ENCODE results near the gene ZNF792. TPM values are rescaled to one million over a fixed set of nuclear protein-coding genes. Genes with fewer than 3 reads are reported as not detected.
"Not testable (repeated sequence)": the region's sequence is repeated elsewhere in the genome, so short reads cannot be mapped to it uniquely, and the experiment has no call there.

ZNF792 gene
- total RNA-seq, 1 donor from 2014 or later, result 3.2 TPM

GRCh38 chr19:34936184-34936583 lies 27.8 kb downstream of the ZNF792 start:
- no peak for TF ChIP-seq CTCF (IDR thresholded peaks at IDR 0.05)
- no peak overlapping the region for H3K27ac Mint-ChIP-seq (ENCODE audit: unreplicated experiment)
- no peak for DNase-seq (ENCODE audit: low spot score)
- peaks cover 42% of the 10 kb centered on the region for H3K36me3 Mint-ChIP-seq (ENCODE audit: low read depth)
- no peaks in the 10 kb centered on the region for H3K4me1 Mint-ChIP-seq (ENCODE audit: low read depth)
- H3K4me3 Mint-ChIP-seq (ENCODE audit: unreplicated experiment), result no peak overlapping the region
- H3K9me3 Mint-ChIP-seq (ENCODE audit: low read depth), result peaks cover 15% of the 10 kb centered on the region
- H3K27me3 Mint-ChIP-seq (ENCODE audit: low read depth), result no peaks in the 10 kb centered on the region

GRCh38 chr19:34932494-34932893 lies 31.5 kb downstream of the ZNF792 start:
- TF ChIP-seq CTCF (IDR thresholded peaks at IDR 0.05), result no peak
- no peak for DNase-seq (ENCODE audit: low spot score)
- Mint-ChIP-seq H3K36me3 (ENCODE audit: low read depth) (peaks cover 30% of the 10 kb centered on the region), H3K4me3 (ENCODE audit: unreplicated experiment) (no peak overlapping the region), H3K9me3 (ENCODE audit: low read depth) (peaks cover 5% of the 10 kb centered on the region), H3K27ac (ENCODE audit: unreplicated experiment) (no peak overlapping the region), H3K27me3 (ENCODE audit: low read depth) (no peaks in the 10 kb centered on the region), H3K4me1 (ENCODE audit: low read depth) (peaks cover 5% of the 10 kb centered on the region)

GRCh38 chr19:34926685-34927375 lies 37.2 kb downstream of the ZNF792 start, which contains the start of gene ZNF30:
TSS of gene ZNF30 (plus strand) at chr19:34926903. CDS start at chr19:34929948, 3,045 bp downstream.
- Mint-ChIP-seq H3K9me3 (ENCODE audit: low read depth) (peaks cover 6% of the 10 kb centered on the region), H3K27ac (ENCODE audit: unreplicated experiment) (peak within 1 kb of the TSS; percentile 93), H3K36me3 (ENCODE audit: low read depth) (peaks cover 6% of the 10 kb centered on the region), H3K4me3 (ENCODE audit: unreplicated experiment) (peak within 1 kb of the TSS; percentile 97), H3K4me1 (ENCODE audit: low read depth) (peaks cover 15% of the 10 kb centered on the region), H3K27me3 (ENCODE audit: low read depth) (no peaks in the 10 kb centered on the region)
- TF ChIP-seq CTCF (IDR thresholded peaks at IDR 0.05), result peak; percentile 27
- DNase-seq (ENCODE audit: low spot score), result peak; percentile 98

GRCh38 chr19:34926361-34926684 lies 37.7 kb downstream of the ZNF792 start:
- Mint-ChIP-seq H3K4me1 (ENCODE audit: low read depth) (peaks cover 15% of the 10 kb centered on the region), H3K27ac (ENCODE audit: unreplicated experiment) (peak overlapping the region; percentile 93), H3K36me3 (ENCODE audit: low read depth) (peaks cover 3% of the 10 kb centered on the region), H3K4me3 (ENCODE audit: unreplicated experiment) (peak overlapping the region; percentile 97), H3K27me3 (ENCODE audit: low read depth) (no peaks in the 10 kb centered on the region), H3K9me3 (ENCODE audit: low read depth) (peaks cover 6% of the 10 kb centered on the region)
- no peak for TF ChIP-seq CTCF (IDR thresholded peaks at IDR 0.05)
- no peak for DNase-seq (ENCODE audit: low spot score)

- TF ChIP-seq CTCF (IDR thresholded peaks at IDR 0.05), result no peak
- Mint-ChIP-seq H3K36me3 (ENCODE audit: low read depth) (peaks cover 1% of the 10 kb centered on the region), H3K4me3 (ENCODE audit: unreplicated experiment) (no peak overlapping the region), H3K9me3 (ENCODE audit: low read depth) (peaks cover 6% of the 10 kb centered on the region), H3K4me1 (ENCODE audit: low read depth) (peaks cover 15% of the 10 kb centered on the region), H3K27ac (ENCODE audit: unreplicated experiment) (no peak overlapping the region), H3K27me3 (ENCODE audit: low read depth) (no peaks in the 10 kb centered on the region)
- no peak for DNase-seq (ENCODE audit: low spot score)
These were observed 38.7 kb downstream of the ZNF792 start for GRCh38 chr19:34925278-34925855.

- not testable (repeated sequence) for H3K27ac Mint-ChIP-seq (ENCODE audit: unreplicated experiment); DNase-seq (ENCODE audit: low spot score); H3K36me3 Mint-ChIP-seq (ENCODE audit: low read depth); H3K4me3 Mint-ChIP-seq (ENCODE audit: unreplicated experiment); H3K4me1 Mint-ChIP-seq (ENCODE audit: low read depth); H3K27me3 Mint-ChIP-seq (ENCODE audit: low read depth)
- H3K9me3 Mint-ChIP-seq (ENCODE audit: low read depth), result peaks cover 28% of the 10 kb centered on the region
These were observed 43.8 kb downstream of the ZNF792 start for GRCh38 chr19:34920090-34920786.

All from chondrocyte (in vitro differentiated cells).